OCI-LY3 (cell line): ENCODE data around the gene SUCNR1.

Experiments
- EZH2phosphoT487 ChIP-seq: fragments of 200-600 bp; shearing (Covaris generic); IDR thresholded peaks from 2 replicates; pipeline ENCODE4 v1.6.1; 2018; ENCODE audit warnings: antibody characterized with exemption, mixed run types, low read depth
- TF ChIP-seq, protein P1 (sequence below): fragments of 200-600, 300-600 bp; sonication (generic); IDR thresholded peaks from 2 replicates; pipeline ENCODE4 v1.5.1; 2014; ENCODE audit warnings: antibody characterized with exemption, low read length, low read depth

GRCh38 chr3:151903501-151903991 is 30.1 kb downstream of the SUCNR1 start:
- TF ChIP-seq, protein P1, sequence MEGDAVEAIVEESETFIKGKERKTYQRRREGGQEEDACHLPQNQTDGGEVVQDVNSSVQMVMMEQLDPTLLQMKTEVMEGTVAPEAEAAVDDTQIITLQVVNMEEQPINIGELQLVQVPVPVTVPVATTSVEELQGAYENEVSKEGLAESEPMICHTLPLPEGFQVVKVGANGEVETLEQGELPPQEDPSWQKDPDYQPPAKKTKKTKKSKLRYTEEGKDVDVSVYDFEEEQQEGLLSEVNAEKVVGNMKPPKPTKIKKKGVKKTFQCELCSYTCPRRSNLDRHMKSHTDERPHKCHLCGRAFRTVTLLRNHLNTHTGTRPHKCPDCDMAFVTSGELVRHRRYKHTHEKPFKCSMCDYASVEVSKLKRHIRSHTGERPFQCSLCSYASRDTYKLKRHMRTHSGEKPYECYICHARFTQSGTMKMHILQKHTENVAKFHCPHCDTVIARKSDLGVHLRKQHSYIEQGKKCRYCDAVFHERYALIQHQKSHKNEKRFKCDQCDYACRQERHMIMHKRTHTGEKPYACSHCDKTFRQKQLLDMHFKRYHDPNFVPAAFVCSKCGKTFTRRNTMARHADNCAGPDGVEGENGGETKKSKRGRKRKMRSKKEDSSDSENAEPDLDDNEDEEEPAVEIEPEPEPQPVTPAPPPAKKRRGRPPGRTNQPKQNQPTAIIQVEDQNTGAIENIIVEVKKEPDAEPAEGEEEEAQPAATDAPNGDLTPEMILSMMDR = no peak
- no peak for TF ChIP-seq EZH2phosphoT487
